Stimulated activated CD8-positive, alpha-beta memory T cell treated with anti-CD3 and anti-CD28 coated beads, Interleukin-2, amount 100 ng/mL, for 1 hour (primary cell): Measurements from ENCODE around the gene DPYD.

Experiments
- DNase-seq, 2 donors: peaks; one replicate each; pipeline ENCODE4 v3.0.0-alpha.2; 2020; ENCODE audit warnings: low read depth in 2 of 2

Gene DPYD

DNA sequence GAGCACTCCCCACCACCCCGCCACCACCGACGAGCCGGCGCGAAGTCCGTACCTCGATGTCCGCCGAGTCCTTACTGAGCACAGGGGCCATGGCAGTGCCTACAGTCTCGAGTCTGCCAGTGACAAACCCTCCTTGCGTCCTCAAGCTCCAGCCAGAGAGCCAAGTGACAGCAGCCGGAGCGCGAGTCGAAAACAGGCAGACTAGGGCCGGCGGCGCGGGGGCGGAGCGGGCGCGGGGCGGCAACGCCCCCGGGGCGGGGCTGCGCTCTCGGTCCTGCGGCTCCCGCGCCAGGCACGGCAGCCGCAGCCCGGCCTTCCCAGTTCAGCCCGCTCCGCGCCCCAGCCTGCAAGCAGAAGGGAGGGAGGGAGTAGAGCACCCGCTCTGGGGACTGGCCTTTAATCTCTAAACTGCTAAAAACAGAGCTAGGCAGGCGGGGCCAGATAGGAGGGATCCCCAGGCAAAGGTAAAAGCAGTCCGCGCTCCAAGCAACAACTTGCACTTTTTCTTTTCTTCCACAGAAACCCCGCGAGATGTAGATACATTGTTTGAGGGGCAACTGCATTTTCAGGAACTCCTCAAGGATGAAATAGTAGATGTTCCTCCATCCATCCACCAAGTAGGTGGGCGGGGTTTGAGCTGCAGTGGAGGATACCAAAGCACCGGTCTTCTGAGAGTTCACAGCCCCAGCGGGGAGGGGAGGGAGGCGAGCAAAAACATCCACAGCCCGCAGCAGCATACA lies at the start of gene DPYD:
Gene DPYD, minus strand, starts transcription at position 203 of the 740 bp plus-strand sequence. Its CDS starts 112 bp downstream, at position 91.
- DNase-seq = peak; percentile 66 to 68

DNA sequence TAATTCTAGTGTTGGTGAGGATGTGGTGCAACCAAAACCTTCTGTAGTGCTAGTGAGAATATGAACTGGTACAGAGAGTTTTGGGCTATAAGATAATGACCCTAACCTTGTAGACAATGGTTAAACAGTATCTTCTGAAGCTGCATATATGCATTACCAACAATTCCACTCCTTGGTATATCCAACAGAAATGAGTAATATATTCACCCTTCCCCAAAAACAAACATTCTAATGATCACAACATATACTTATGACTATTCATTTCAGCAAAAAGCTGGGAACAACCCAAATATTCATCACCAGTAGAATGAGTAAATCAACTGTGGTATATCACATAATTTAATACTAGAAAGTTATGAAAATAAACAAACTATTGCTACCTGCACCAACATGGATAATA lies 39.6 kb upstream of the DPYD start:
- no peak for DNase-seq

DNA sequence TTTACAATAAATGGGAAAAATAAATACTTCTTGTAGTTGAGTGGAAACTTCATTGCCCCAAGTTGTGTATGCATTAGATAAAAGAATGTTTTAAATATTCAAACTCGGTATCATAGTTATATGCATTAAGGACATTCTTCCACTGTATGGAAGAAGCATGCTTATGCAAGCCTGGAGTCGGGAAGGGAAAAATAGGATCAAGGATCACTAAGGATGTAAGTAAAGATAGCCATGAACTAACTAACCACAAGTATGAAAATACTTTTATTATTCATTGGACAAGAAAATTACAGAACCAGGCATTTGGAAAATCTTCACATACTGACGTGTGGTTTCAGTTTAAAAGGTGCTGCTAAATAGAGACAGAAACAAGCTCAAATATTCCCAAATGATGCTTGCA lies 26.9 kb upstream of the DPYD start:
- DNase-seq = no peak

DNA sequence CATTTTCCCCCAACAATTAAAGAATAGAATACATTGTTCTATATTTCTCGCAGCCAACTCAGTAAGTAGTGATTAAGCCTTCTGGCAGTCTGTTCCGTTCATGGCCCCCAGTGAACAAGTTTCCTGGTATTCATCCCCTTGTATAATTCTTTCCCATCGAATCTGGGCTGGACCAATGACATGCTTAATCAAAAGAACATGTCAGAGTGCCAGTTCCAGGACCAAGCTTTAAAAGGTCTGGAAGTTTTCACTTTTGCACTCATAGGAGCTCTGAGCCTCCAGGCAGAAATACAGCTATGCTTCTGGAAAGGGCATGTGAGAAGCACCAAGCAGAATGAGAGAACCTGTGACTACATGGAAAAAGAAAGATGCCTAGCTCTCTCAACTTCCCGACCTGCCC lies 22.5 kb upstream of the DPYD start:
- no peak for DNase-seq

DNA sequence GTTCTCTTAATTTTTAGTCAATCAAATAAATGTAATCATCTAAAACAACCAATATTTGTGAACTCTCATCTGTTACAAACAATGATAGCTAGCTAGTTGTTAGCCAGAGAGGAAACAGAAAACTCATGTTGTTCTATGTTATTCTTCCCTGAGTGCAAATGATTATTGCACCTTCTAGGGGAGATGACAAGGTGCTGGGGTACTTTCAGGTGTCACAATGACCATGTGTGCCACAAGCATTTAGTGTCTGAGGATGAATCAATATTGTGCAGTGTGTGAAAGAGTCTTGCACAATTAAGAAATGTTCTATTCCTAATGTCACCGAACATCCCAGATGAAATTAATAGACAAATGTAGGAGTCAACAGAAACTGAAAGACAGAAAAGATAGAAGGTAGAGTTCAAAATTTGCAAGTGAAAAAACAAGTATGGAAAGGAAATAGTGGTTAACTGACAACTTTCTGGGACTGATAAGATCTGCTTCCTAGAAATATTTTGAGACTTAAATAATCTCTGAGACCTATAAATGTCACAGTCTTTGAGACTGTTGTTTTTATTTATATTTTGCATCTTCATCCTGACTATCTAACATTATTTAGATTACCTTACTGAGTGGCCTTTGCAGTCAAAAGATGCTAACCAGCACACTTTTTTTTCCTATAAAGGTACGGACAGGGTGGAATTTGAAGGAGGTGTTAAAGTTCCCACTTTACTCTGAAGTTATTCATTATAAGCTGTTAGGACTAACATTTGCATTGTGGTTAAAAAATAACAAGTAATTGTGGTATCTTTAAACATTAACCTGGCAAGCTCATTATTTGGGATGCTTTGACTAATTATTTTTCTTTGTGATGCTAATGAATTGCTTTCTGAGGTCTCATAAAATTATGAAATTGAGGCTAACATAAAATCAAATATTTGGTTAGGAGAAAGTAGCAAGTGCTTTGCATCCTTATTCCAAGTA lies 21.6 kb upstream of the DPYD start:
- no peak for DNase-seq

DNA sequence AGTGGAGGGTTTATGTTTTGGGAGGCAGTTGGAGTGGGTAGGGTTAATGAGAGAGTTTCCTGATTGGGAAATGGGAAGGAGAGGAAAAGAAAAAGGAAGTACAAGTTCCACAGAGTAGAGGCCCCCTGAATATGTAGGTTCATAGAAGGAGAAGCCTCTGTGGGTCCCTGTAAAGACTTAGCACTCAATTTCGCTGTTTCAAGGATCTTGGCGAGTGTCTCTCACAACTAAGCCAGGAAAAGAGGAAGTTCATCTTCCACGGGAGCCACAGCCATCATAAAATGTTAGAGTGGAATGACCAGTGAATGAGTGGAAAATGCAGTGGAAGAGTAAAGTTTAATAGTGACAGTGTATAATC lies 17.4 kb upstream of the DPYD start:
- DNase-seq = no peak

DNA sequence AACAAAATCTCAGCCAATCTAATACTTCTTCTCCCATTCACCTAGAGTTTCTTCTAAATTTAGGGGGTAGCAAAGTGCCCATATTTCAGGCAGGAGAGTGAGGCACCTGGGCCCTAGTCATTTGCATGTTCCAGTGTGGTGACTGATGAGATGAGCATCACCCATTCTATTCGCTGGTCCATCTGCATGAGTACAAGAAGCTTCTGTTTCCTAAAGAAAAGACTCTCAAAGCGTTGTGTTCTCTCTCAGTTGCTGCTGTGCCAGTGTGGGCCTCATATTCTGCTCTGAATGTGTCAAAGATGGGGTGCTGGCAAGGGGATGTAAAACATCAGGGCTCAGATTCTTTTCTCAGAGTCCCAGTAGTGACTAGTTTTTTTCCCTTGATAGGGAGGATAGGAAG lies 16.1 kb upstream of the DPYD start:
- DNase-seq = no peak

DNA sequence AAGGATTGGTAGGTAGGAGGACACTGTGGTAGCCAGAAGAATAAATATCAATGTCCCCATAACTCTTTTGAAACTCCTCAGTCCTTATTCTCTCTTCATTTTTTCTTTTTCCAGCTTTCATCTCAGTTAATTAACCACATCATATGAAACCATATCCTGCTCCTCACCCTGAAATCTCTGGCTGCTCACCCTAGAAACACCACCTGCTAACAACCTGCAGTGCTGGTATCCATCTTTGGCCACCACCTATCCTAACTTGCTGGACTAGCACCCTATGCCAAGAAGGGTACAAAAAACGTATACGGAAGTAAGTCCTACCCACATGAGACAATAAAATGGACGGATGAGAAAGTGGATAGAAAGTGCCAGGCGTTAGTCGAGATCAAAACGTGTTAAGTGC lies 13.7 kb upstream of the DPYD start:
- no peak for DNase-seq

DNA sequence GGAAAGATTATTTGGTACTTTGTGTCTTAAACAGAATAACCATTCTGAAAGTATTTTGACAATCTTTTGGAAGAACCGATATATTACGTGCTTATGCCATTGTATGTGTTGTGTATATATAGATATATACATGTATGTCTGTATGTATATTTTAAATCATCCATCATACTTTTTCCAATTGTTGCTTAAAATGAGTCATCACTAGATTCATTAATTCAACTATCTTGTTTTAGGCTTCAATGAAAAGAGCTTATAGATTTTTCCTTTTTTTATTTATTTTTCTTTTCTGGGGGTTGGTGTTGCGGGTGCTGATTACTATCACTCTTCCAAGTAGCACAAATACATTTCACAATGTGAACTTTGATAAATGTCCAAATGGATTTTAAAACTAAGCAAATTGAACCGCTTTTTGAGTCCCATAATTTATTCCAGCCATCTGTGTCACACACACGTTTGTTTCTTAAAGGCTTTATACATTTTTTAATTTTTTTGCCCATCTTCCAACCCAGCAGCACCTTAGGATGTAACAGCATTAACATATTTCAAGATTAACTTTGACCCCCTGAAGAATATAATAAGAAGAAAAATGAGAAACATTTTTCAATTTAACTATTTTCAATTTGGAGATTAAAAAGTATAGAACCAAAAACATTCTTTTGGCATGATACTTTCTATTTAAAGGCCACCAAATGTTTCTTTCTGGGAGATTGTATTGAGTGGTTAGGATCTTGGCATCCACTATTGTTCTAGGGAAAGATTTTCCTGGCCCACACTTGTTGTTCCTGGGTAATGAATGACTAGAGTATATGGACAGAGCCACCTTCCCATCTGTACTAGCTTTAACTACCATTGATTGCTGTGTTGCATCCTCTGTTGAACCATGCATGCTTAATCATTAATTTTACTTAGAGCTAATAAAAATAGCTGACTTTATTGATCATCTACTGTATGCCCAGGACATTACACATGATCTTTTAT lies 9.3 kb upstream of the DPYD start:
- no peak for DNase-seq

DNA sequence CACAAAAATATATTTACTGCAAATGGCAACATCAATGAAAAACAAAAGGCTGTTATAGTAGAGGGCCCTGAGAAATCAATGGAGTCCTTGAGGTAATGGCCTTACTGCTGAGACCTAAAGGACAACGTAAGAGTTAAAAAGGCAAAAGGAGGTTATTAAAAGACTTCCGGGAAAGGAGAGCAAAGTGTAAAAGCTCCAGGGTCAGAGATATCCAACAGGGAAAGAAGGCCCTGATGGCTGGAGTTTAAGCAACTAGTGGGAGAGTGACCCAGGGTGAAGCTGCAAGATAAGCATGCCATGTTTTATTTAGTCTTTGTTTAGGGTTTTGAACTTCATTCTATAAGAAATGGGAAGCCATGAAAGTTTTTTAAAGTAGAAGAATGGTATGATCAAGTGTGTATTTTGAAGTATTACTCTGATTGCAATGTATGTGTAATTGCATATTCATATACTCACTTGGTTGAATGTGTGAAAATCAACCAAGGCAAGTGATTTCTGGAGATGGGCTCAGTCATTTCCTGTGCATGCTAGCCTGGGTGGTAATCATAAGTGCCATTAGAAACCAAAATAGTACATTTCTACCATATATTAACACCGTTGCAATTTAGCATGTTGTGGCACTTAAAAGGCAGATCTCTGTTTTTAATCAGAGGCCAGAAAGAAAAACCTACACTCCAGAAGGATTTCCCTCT lies 5.3 kb upstream of the DPYD start:
- DNase-seq = no peak

DNA sequence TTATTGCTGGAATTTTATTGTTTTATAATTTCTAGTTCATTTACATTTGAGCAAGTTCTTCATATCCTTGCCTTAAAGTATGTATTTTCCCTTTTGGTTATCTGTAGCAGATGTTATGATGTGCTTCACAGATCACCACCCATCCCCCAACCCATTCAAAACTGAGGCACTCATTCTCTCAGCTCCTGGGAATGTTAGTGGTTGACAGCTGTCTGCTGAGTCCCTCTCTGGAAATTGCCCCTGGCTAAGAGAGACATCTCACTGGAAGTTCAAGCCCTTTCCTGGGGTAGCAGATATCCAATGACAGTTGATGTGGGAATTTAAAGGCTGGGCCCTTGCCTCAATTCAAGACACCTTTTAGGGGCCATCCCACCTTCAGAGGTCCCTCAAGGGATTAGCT lies 4.3 kb upstream of the DPYD start:
- DNase-seq = no peak

DNA sequence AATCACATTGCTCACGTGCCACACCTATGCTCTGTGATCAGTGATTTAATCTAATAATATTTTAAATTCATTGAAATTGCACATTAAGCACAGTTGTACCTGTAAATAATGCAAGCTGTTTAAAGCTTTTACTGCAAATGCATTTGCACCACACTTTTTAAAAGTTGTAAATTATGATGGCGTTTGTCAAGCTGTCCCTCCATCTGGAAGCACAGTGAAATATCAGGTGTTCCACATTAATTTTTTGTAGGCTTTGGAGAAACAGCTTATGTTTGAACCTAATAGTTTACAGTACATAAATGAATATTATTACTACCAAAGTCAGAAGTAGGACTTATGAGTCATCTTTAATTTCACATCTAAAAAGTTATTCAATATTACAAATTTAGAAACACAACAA lies 3.0 kb upstream of the DPYD start:
- no peak for DNase-seq

DNA sequence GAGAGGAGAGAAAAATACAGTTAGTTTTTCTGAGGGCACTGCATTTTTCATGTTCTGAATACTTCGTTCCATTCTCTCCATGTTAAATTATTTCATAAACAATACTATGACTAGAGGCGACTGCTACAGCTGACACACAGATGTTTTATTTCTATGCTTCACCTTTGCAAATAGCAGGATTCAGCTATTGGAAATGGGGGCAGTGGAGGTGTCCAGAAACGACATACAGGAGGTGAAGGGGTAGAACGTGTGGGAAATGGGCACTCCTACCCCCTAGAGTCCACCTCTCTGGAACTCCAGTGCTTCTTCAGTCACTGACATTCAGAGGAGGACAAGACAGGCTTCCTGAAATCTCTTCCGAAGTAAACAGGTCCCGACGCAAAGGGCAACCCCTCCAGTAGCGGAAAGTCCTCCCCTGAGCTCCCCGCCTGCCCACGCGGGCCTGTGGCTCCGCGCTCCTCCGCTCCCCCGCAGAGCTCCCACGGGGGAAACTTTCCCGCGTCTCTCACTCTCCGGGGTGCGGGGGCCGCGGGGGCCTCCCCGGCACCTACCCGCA lies 480 bp downstream of the DPYD start:
- no peak for DNase-seq

DNA sequence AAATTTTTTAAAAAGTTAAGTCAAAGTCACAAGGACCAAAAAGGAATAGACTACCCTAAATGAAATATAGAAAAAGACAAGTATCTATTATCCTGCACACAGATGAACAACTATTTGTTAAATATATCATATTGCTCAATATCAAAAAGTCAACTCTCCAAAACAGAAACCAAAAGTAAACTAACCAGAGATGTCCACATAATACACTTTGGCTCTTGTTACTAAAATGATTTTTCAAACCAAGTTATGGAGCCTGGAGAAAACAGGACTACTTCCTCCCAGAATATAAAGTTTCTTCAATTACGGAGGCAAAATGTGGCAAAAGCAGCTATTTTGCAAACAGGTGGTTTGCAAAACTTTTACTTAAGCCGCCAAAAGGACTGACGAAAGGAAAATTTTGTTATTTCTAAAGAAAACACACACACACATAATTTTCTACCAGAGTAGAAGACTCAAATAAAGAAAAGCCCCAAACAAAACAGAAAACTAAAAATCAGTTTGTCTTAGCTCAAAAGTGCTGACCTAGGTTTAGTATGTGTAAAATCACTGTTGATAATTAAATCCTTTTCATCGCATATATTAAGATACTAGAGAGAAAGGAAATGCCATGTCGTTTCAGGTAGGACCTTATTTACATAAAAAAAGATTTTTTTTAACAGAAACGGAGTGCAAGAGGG lies 1.1 kb downstream of the DPYD start:
- no peak for DNase-seq

DNA sequence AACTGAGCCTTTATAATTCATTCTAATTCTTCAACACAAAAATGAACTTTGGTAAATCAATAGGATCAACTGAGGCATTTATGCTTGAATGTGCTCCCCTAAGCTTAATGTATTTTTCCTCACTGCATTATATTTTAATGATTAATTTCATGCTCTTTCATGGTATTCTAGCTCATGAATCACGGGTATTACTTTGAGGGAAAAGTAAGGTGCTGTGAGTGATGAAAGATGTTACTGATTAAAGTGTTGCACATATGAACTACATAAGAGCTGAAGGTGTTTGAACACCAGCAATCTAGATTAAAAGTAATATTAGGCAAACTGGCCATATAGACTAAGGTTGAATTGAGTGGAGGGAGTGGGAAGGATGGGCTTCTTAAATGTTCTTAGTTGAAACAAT lies 1.9 kb downstream of the DPYD start:
- no peak for DNase-seq

DNA sequence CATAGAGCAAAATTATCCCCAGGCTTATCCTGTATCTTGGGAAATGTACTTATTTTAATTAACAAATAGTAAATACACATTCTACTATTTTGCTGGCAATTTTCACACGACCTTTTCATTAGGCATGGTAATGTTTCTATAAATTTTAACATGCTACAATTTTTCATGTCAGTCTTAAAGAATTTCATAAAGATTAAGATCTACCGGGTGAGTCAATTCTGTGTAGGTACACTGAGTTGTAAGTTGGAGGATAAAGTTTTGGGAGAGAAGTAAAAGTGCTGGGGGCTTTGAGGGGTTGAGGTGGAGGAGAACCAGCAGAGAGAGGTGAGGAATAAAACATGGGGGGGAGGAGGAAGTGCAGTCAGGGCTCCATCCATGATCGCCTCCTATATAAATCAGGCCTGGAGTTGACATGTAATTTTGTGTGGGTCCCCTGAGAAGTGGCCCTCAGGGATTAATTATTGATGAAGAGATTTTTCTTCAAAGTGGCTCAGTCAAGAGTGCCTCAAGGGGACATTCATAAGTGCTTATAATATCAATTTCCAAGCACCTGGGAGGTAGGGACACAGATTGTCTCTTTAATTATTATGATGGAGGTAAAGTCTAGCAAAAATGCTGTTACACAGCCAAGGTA lies 7.2 kb downstream of the DPYD start:
- no peak for DNase-seq

DNA sequence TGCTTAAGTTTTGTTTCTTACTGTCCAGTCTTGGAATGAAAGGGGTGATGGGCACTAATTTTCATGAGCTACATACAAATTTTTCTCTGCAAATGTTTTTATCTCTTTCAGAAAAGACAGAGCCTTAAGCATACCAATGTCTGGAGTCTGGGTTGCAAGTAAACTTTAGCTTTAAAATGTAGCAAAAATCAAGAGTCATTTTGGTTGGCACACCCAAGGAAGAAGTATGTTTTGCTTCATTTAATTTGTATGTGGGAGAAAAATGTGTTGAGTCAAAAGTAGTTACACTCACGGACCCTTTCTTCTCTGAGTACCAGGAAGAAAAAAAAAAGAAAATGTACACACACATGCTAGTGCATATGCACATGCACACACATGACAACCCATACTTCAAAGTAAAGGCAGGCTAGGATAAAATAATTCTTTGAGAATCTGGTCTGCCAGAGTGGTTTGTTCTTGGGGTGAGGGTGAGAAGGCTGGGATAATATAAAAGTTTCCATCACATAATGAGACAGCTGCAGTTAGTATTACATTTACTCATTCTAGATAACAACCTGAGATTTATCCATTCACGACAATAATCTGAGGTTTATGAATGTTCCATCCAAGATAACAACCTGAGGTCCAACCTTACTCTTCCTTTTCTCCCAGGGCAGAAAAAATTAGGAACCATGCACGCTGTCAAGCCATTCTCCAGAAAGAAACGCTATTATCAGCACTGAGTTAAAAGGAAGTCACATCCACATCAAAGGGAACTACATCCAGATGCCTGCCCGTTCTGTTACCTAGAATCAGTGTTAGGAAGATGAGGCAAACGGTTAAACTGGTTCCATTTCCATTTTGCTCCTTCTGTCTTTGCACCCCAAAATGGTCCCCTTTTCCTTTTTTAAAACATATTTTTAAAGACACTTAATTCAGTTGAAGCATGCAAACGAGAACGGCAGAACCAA lies 9.3 kb downstream of the DPYD start:
- DNase-seq = no peak

DNA sequence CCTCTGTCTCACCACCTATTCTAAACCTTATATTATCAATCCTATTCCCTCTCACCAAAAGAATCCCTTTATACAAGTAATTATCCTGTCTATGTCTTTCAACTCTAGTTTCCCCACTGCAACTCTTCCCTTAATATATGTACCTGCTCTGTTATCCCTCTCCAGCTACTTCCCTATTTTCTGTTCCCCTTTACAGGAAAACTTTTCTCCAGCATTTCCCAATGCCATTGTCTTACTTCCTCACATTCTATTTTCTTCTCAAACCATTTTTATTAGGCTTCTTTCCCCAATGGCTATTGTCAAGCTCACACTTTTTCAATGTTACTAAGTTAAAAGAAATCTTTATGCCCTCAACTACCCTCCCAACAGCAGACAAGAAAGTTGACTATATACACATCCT lies 11.6 kb downstream of the DPYD start:
- DNase-seq = no peak

DNA sequence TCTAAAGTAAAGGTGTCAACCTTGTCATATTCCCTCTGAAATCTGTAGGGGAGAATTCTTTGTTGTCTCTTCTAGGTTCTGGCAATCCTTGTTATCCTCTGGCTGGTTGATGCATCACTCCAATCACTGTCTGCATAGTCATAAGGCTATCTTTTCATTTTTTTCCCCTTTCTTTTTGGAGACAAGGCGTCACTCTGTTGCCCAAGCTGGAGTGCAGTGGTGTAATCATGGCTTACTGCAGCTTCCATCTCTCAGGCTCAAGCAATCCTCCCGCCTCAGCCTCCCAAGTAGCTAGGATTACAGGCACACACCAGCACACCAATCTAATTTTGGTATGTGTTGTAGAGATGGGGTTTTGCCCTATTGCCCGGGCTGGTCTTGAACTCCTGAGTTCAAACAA lies 12.9 kb downstream of the DPYD start:
- no peak for DNase-seq
